Ectodermal cell (in vitro differentiated cells): Measurements from ENCODE around the gene MAF.

Experiments used
- H3K27ac ChIP-seq: 2 replicates; pipeline ENCODE4 v1.7.0; 2013; ENCODE audit warnings: mild to moderate bottlenecking, low read depth, low read length; ENCODE audit not compliant: insufficient read depth, poor library complexity, severe bottlenecking
- H3K27me3 ChIP-seq: 2 replicates; pipeline ENCODE4 v1.7.0; 2013; ENCODE audit warnings: mild to moderate bottlenecking, low read length; ENCODE audit not compliant: insufficient read depth, control insufficient read depth, poor library complexity, severe bottlenecking
- H3K36me3 ChIP-seq: one replicate; pipeline ENCODE4 v1.7.0; 2013; ENCODE audit warnings: low read length; ENCODE audit not compliant: control insufficient read depth, insufficient read depth
- H3K4me1 ChIP-seq: one replicate; pipeline ENCODE4 v1.7.0; 2013; ENCODE audit warnings: low read length; ENCODE audit not compliant: control insufficient read depth, insufficient read depth
- H3K4me3 ChIP-seq: 2 replicates; pipeline ENCODE4 v1.7.0; 2013; ENCODE audit warnings: low read depth, low read length, control low read depth; ENCODE audit not compliant: insufficient read depth
- H3K9me3 ChIP-seq: 2 replicates; pipeline ENCODE4 v1.7.0; 2013; ENCODE audit warnings: mild to moderate bottlenecking, low read length, moderate library complexity; ENCODE audit not compliant: control insufficient read depth
- WGBS, 2 experiments: methylation state at CpG; one replicate each; pipeline ENCODE4 v1.1.7; 2013; ENCODE audit warnings: missing lambda C conversion rate in 2 of 2; 5-methylcytosine and 5-hydroxymethylcytosine counted together

MAF gene

GRCh38 chr16:79618041-79618691, 17.6 kb upstream of the MAF start:
- Histone ChIP-seq H3K4me1 (no peaks in the 10 kb centered on the region), H3K36me3 (no peaks in the 10 kb centered on the region), H3K4me3 (no peak overlapping the region), H3K27ac (no peak overlapping the region), H3K9me3 (no peaks in the 10 kb centered on the region), H3K27me3 (no peaks in the 10 kb centered on the region)
- WGBS, 2 experiments = 93 to 94% methylated on average over 5 of the region's 5 CpGs

GRCh38 chr16:79613009-79613408, 12.5 kb upstream of the MAF start:
- H3K27me3 ChIP-seq = no peaks in the 10 kb centered on the region
- no peak overlapping the region for H3K27ac ChIP-seq
- H3K9me3 ChIP-seq = no peaks in the 10 kb centered on the region
- H3K36me3 ChIP-seq = no peaks in the 10 kb centered on the region
- no peaks in the 10 kb centered on the region for H3K4me1 ChIP-seq
- WGBS, 2 experiments = 87 to 95% methylated on average over 4 of the region's 4 CpGs
- H3K4me3 ChIP-seq = no peak overlapping the region

GRCh38 chr16:79612207-79612606, 11.7 kb upstream of the MAF start:
- H3K9me3 ChIP-seq = no peaks in the 10 kb centered on the region
- no peak overlapping the region for H3K4me3 ChIP-seq
- no peak overlapping the region for H3K27ac ChIP-seq
- no peaks in the 10 kb centered on the region for H3K4me1 ChIP-seq
- H3K36me3 ChIP-seq = no peaks in the 10 kb centered on the region
- H3K27me3 ChIP-seq = no peaks in the 10 kb centered on the region
- 91 to 99% methylated on average over 1 to 2 of the region's 2 CpGs for WGBS, 2 experiments

- Histone ChIP-seq H3K4me1 (peaks cover under 1% of the 10 kb centered on the region), H3K27me3 (no peaks in the 10 kb centered on the region), H3K9me3 (no peaks in the 10 kb centered on the region), H3K36me3 (no peaks in the 10 kb centered on the region), H3K27ac (no peak overlapping the region), H3K4me3 (no peak overlapping the region)
- 91 to 93% methylated on average over 4 of the region's 4 CpGs for WGBS, 2 experiments
Observed at GRCh38 chr16:79610771-79611170, 10.2 kb upstream of the MAF start.

GRCh38 chr16:79609861-79610260, 9.3 kb upstream of the MAF start:
- Histone ChIP-seq H3K27ac (no peak overlapping the region), H3K9me3 (no peaks in the 10 kb centered on the region), H3K4me3 (no peak overlapping the region), H3K27me3 (no peaks in the 10 kb centered on the region), H3K36me3 (no peaks in the 10 kb centered on the region), H3K4me1 (peaks cover 3% of the 10 kb centered on the region)
- 89 to 92% methylated on average over 7 of the region's 7 CpGs for WGBS, 2 experiments

GRCh38 chr16:79608976-79609375, 8.4 kb upstream of the MAF start:
- Histone ChIP-seq H3K4me3 (no peak overlapping the region), H3K4me1 (peaks cover 3% of the 10 kb centered on the region), H3K27me3 (no peaks in the 10 kb centered on the region), H3K36me3 (no peaks in the 10 kb centered on the region), H3K27ac (no peak overlapping the region), H3K9me3 (no peaks in the 10 kb centered on the region)
- WGBS, 2 experiments = 89 to 90% methylated on average over 5 of the region's 5 CpGs

GRCh38 chr16:79607587-79607986, 7.0 kb upstream of the MAF start:
- H3K9me3 ChIP-seq = no peaks in the 10 kb centered on the region
- no peaks in the 10 kb centered on the region for H3K27me3 ChIP-seq
- H3K4me1 ChIP-seq = peaks cover 3% of the 10 kb centered on the region
- WGBS, 2 experiments = 91 to 95% methylated on average over 3 of the region's 3 CpGs
- no peak overlapping the region for H3K27ac ChIP-seq
- H3K36me3 ChIP-seq = no peaks in the 10 kb centered on the region
- no peak overlapping the region for H3K4me3 ChIP-seq

- Histone ChIP-seq H3K9me3 (no peaks in the 10 kb centered on the region), H3K36me3 (no peaks in the 10 kb centered on the region), H3K4me1 (peaks cover 3% of the 10 kb centered on the region), H3K27me3 (peaks cover 5% of the 10 kb centered on the region), H3K4me3 (no peak overlapping the region), H3K27ac (no peak overlapping the region)
- WGBS, 2 experiments = 50 to 61% methylated on average over 7 of the region's 7 CpGs
Observed at GRCh38 chr16:79605999-79606398, 5.5 kb upstream of the MAF start.

GRCh38 chr16:79603055-79603454, 2.5 kb upstream of the MAF start:
- peaks cover 3% of the 10 kb centered on the region for H3K4me1 ChIP-seq
- H3K27me3 ChIP-seq = peaks cover 9% of the 10 kb centered on the region
- H3K4me3 ChIP-seq = no peak overlapping the region
- no peak overlapping the region for H3K27ac ChIP-seq
- WGBS, 2 experiments = 86 to 87% methylated on average over 1 of the region's 2 CpGs
- H3K9me3 ChIP-seq = no peaks in the 10 kb centered on the region
- no peaks in the 10 kb centered on the region for H3K36me3 ChIP-seq

- Histone ChIP-seq H3K36me3 (no peaks in the 10 kb centered on the region), H3K27me3 (peaks cover 9% of the 10 kb centered on the region), H3K4me1 (peaks cover 3% of the 10 kb centered on the region), H3K27ac (no peak overlapping the region), H3K9me3 (no peaks in the 10 kb centered on the region), H3K4me3 (no peak overlapping the region)
- WGBS, 2 experiments = 73 to 74% methylated on average over 5 of the region's 5 CpGs
Observed at GRCh38 chr16:79602628-79603014, 2.1 kb upstream of the MAF start.
